GM21576 (cell line): ENCODE measurements around the gene OGFR.

Source experiments
- ATAC-seq: cut with Tn5 transposase; IDR thresholded peaks from one replicate; pipeline ENCODE4 v1.9.1; 2021; ENCODE audit warnings: mild to moderate bottlenecking, moderate library complexity; ENCODE audit not compliant: unreplicated experiment

OGFR gene

GRCh38 chr20:62824476-62825332 lies 20.1 kb downstream of the OGFR start:
- ATAC-seq, result no peak

- no peak for ATAC-seq
These were observed 20.8 kb downstream of the OGFR start for GRCh38 chr20:62825333-62825985.

- ATAC-seq, result no peak
These were observed 21.5 kb downstream of the OGFR start for GRCh38 chr20:62825986-62826645.

- ATAC-seq, result no peak
These were observed 22.1 kb downstream of the OGFR start for GRCh38 chr20:62826646-62827310.

GRCh38 chr20:62827311-62828038 lies 22.8 kb downstream of the OGFR start:
- no peak for ATAC-seq

GRCh38 chr20:62828051-62828450 lies 23.4 kb downstream of the OGFR start:
- ATAC-seq, result no peak

GRCh38 chr20:62828511-62829230 lies 24.0 kb downstream of the OGFR start:
- no peak for ATAC-seq

GRCh38 chr20:62829231-62830230 lies 24.9 kb downstream of the OGFR start:
- no peak for ATAC-seq

- no peak for ATAC-seq
These were observed 25.6 kb downstream of the OGFR start for GRCh38 chr20:62830251-62830650.

- ATAC-seq, result no peak
These were observed 26.2 kb downstream of the OGFR start for GRCh38 chr20:62830821-62831220.

- no peak for ATAC-seq
These were observed 26.7 kb downstream of the OGFR start for GRCh38 chr20:62831361-62831788.

GRCh38 chr20:62831854-62832211 lies 27.2 kb downstream of the OGFR start:
- ATAC-seq, result no peak

GRCh38 chr20:62832212-62832922 lies 27.7 kb downstream of the OGFR start:
- peak; percentile 79 for ATAC-seq

GRCh38 chr20:62832951-62833391 lies 28.3 kb downstream of the OGFR start:
- ATAC-seq, result peak; percentile 34

GRCh38 chr20:62834967-62835730 lies 30.5 kb downstream of the OGFR start:
- ATAC-seq, result no peak

- no peak for ATAC-seq
These were observed 31.6 kb downstream of the OGFR start for GRCh38 chr20:62835931-62836861.
